ENCODE measurements around the gene GDNF.
"Not testable (repeated sequence)": the region's sequence is repeated elsewhere in the genome, so short reads cannot be mapped to it uniquely, and the experiment has no call there.

The GDNF gene

DNA sequence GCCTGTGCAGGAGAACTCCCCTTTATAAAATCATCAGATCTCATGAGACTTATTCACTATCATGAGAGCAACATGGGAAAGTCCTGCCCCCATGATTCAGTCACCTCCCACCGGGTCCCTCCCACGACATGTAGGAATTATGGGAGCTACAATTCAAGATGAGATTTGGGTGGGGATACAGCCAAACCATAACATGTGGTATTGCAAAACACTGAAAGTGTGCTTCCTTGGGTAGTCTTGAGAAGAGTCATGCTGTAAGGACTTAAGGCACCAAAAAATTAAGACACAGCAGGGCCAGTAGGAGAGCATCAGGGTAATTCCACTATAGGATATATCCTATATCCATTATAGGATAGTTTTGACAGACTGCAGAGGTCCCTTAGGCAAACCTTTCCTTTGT, 29.4 kb upstream of the GDNF start:
- DNase-seq = no peak
- TF ChIP-seq, protein P1, sequence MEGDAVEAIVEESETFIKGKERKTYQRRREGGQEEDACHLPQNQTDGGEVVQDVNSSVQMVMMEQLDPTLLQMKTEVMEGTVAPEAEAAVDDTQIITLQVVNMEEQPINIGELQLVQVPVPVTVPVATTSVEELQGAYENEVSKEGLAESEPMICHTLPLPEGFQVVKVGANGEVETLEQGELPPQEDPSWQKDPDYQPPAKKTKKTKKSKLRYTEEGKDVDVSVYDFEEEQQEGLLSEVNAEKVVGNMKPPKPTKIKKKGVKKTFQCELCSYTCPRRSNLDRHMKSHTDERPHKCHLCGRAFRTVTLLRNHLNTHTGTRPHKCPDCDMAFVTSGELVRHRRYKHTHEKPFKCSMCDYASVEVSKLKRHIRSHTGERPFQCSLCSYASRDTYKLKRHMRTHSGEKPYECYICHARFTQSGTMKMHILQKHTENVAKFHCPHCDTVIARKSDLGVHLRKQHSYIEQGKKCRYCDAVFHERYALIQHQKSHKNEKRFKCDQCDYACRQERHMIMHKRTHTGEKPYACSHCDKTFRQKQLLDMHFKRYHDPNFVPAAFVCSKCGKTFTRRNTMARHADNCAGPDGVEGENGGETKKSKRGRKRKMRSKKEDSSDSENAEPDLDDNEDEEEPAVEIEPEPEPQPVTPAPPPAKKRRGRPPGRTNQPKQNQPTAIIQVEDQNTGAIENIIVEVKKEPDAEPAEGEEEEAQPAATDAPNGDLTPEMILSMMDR (IDR thresholded peaks at IDR 0.05) = no peak
- H3K27ac ChIP-seq = no peak overlapping the region
- intact Hi-C loops (cut with DNase I; ENCODE audit: low total_unique reads) = no loop called here
- H3K36me3 ChIP-seq = no peaks in the 10 kb centered on the region
- no peak overlapping the region for H3K4me3 ChIP-seq
- no peaks in the 10 kb centered on the region for H3K27me3 ChIP-seq
- H3K9me3 ChIP-seq = no peaks in the 10 kb centered on the region
- no peaks in the 10 kb centered on the region for H3K4me1 ChIP-seq

DNA sequence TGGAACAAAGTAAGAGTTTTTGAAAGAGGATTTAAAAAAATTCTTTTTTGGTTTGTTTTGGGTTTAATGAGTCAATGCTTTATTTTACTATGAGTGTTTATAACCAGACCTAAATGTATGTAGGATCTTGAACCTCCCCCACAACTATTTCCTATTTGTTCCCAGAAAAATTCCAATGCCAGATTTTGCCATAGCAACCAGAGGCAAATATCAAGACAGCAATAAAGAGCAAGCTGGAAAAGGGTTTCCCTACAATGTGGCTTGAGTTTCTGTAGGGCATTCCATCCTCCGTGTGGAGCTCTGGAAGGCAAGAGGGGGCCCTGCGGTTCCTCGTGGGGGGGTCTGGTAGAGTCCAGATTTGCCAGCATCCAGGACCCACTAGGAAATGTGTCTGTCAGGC, 27.8 kb upstream of the GDNF start:
- no peak for DNase-seq
- Histone ChIP-seq H3K27me3 (no peaks in the 10 kb centered on the region), H3K4me1 (no peaks in the 10 kb centered on the region), H3K27ac (no peak overlapping the region), H3K9me3 (no peaks in the 10 kb centered on the region), H3K36me3 (no peaks in the 10 kb centered on the region), H3K4me3 (no peak overlapping the region)
- intact Hi-C loops (cut with DNase I; ENCODE audit: low total_unique reads) = no loop called here
- TF ChIP-seq, protein P1 (IDR thresholded peaks at IDR 0.05) = no peak

DNA sequence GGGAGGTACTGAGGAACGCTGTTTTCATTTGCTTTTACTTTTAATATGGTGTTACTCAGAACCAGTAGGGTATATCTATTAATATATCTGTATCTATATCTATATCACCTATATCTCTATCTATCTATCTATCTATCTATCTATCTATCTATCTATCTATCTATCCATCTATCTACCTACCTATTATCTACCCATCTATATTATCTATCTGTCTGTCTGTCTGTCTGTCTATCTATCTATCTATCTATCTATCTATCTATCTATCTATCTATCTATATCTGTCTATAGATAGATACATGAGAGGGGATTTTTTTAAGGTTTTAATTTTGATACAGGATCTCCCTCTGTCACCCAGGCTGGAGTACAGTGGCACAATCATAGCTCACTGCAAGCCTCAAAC, 23.1 kb upstream of the GDNF start:
- H3K4me1 ChIP-seq; H3K27ac ChIP-seq; intact Hi-C loops (cut with DNase I; ENCODE audit: low total_unique reads); H3K4me3 ChIP-seq; H3K9me3 ChIP-seq; H3K36me3 ChIP-seq; DNase-seq; H3K27me3 ChIP-seq: not testable (repeated sequence)

DNA sequence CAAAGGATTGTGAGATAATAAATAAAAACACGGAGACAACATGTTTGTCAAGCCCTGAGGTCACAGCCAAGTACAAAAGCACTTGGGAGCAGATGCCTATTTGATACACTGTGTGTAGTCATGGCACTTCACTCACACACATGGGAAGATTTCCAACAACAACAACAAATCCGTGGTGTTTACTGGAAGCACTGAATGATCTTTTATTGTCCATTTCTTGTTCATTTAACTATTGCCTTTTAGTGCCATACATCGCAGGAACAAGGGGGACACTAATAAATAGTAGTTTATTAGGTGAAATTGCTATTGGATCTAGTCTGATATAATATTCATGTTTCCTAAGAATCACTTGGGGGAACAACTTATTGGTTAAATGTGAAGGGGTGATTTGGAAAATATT, 20.4 kb upstream of the GDNF start:
- DNase-seq = no peak
- intact Hi-C loops (cut with DNase I; ENCODE audit: low total_unique reads) = no loop called here
- H3K36me3 ChIP-seq = no peaks in the 10 kb centered on the region
- H3K4me3 ChIP-seq = no peak overlapping the region
- H3K27me3 ChIP-seq = no peaks in the 10 kb centered on the region
- H3K4me1 ChIP-seq = no peaks in the 10 kb centered on the region
- no peak overlapping the region for H3K27ac ChIP-seq
- TF ChIP-seq, protein P1 (IDR thresholded peaks at IDR 0.05) = no peak
- H3K9me3 ChIP-seq = peaks cover 0 to 1% (median 0%) of the 10 kb centered on the region in 3 donors

DNA sequence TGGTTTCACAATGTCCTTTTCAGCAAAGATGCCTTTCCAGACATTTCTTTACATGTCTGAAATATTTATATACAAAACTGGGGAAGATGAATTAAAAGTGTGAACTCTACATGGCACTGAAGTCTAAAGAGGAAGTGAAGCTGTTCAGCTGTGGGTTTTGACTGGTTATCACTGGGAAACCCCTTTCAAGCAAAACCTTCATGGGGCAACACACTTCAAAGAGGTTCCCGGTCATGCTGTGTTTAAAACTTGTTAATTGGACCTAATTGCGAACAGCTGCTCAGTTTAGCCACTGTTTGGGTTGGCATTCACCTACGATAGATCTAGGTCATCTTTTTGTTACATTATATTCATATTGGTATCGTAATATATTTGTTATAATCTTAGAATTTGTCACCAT, 20.0 kb upstream of the GDNF start:
- Histone ChIP-seq H3K9me3 (peaks cover 0 to 5% (median 0%) of the 10 kb centered on the region in 3 donors), H3K4me3 (no peak overlapping the region), H3K27me3 (no peaks in the 10 kb centered on the region), H3K27ac (no peak overlapping the region), H3K4me1 (no peaks in the 10 kb centered on the region), H3K36me3 (no peaks in the 10 kb centered on the region)
- TF ChIP-seq, protein P1 (IDR thresholded peaks at IDR 0.05) = no peak
- no peak for DNase-seq
- intact Hi-C loops (cut with DNase I; ENCODE audit: low total_unique reads) = no loop called here

DNA sequence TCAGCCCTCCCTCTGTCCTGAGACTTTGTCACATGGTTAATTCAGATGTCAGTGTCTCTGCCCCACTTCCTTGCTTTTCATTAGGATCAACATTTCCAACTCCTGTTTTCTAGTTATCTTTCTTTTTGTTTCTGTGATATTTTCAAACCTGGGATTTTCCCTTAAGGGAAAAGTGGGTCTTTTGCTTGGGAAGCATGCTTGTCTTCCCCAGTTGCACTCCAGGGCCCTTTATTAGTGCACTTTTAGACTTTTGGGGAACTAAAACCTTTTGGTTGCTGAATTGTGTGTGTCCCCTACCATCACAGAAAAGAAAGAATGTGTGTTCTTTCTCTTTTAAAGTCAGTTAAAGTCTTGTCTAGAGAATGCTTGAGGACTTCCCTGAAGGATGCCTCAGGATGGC, 18.4 kb upstream of the GDNF start:
- peaks cover 0 to 6% (median 0%) of the 10 kb centered on the region in 3 donors for H3K9me3 ChIP-seq
- H3K27ac ChIP-seq = no peak overlapping the region
- no peak overlapping the region for H3K4me3 ChIP-seq
- no peaks in the 10 kb centered on the region for H3K27me3 ChIP-seq
- no peaks in the 10 kb centered on the region for H3K4me1 ChIP-seq
- TF ChIP-seq, protein P1 (IDR thresholded peaks at IDR 0.05) = no peak
- intact Hi-C loops (cut with DNase I; ENCODE audit: low total_unique reads) = no loop called here
- no peak for DNase-seq
- H3K36me3 ChIP-seq = no peaks in the 10 kb centered on the region

Measured in tibial artery (tissue), 4 donors.